Lower leg skin (tissue), 4 donors: ENCODE results near the gene DGKI. TPM values are rescaled to one million over a fixed set of nuclear protein-coding genes. Genes with fewer than 3 reads are reported as not detected.

Experiments
- DNase-seq, 2 donors: peaks; one replicate each; pipeline ENCODE4 v3.0.0-alpha.2; 2019; ENCODE audit warnings: low spot score in 2 of 2
- H3K4me3 ChIP-seq: fragments of 200-600 bp; sonication (generic); 2 replicates; pipeline ENCODE4 v1.5.1; 2017; ENCODE audit warnings: mild to moderate bottlenecking, low read depth; ENCODE audit not compliant: poor library complexity, severe bottlenecking
- POLR2A ChIP-seq, 2 donors: fragments of 450-650 bp; IDR thresholded peaks; one replicate each; pipeline ENCODE4 v1.6.1; 2016 to 2017; ENCODE audit warnings: antibody characterized with exemption in 2 of 2, mild to moderate bottlenecking in 1 of 2, moderate library complexity in 1 of 2
- WGBS, 2 donors: methylation state at CpG; one replicate each; pipeline ENCODE4 v1.1.5; 2018; 5-methylcytosine and 5-hydroxymethylcytosine counted together
- intact Hi-C: fragments of 100-400 bp; cut with DNase I; formaldehyde crosslinking; loops from one replicate; pipeline ENCODE4 v1.15.0; 2023; ENCODE audit warnings: low total_unique reads
- total RNA-seq, 4 donors: library from RNA; depleted of rRNA; stranded (reverse); fragments of >200 nt; gene quantifications; one replicate each; pipeline ENCODE4 v1.1.0, GENCODE V29; 2016
- TF ChIP-seq, protein P1 (sequence below), 3 donors: fragments of 450-650 bp; IDR thresholded peaks; one replicate each; pipeline ENCODE4 v1.5.1; 2016; ENCODE audit warnings: antibody characterized with exemption in 3 of 3, mild to moderate bottlenecking in 3 of 3, moderate library complexity in 2 of 3

The DGKI gene
- total RNA-seq, 4 donors from 2014 or later, result 0.34 to 2.1 (median 1.3) TPM

DNA sequence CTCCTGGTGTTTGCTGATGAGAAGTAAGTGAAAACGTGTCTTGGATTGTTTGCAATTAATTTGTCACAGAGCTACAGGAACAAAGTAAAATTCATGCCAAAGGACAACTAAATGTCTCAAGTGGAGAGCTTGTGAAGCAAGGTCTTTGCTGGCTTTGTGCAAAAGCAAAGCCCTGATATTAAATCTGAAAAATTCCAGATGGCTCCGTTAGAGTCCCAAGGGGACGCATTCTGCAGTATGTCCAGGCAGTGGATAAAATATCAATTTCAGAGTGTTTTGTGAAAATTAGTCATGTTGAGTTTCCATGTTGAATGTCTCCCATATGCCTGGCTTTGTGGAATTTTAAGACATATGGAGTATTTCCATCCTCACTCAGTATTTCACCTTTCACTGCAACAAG, 400.7 kb downstream of the DGKI start:
- H3K4me3 ChIP-seq, result no peak overlapping the region
- WGBS, 2 donors, result 56 to 64% methylated on average over 3 of the region's 3 CpGs
- TF ChIP-seq, protein P1, sequence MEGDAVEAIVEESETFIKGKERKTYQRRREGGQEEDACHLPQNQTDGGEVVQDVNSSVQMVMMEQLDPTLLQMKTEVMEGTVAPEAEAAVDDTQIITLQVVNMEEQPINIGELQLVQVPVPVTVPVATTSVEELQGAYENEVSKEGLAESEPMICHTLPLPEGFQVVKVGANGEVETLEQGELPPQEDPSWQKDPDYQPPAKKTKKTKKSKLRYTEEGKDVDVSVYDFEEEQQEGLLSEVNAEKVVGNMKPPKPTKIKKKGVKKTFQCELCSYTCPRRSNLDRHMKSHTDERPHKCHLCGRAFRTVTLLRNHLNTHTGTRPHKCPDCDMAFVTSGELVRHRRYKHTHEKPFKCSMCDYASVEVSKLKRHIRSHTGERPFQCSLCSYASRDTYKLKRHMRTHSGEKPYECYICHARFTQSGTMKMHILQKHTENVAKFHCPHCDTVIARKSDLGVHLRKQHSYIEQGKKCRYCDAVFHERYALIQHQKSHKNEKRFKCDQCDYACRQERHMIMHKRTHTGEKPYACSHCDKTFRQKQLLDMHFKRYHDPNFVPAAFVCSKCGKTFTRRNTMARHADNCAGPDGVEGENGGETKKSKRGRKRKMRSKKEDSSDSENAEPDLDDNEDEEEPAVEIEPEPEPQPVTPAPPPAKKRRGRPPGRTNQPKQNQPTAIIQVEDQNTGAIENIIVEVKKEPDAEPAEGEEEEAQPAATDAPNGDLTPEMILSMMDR (IDR thresholded peaks at IDR 0.05), result no peak
- TF ChIP-seq POLR2A (IDR thresholded peaks at IDR 0.05), result no peak
- DNase-seq, result no peak
- intact Hi-C loops, result no loop called here

DNA sequence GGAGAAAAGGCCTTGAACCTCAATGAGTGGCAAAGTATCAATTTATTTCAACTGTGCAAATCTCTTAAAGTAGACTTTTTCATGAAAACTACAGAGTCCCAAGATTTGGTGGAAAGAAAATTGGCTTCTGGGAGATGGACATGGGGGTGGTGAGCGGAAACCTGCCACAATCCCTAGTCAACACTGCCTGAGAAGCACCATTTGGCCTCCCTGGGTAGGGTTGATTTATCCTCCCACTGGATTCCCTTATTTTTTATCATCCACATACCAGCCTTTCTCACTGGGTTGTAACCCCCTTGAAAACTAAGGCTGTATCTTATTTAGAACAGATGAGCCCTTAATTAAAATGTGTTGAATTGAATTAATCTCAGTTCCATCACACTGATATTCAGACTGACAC, 401.5 kb downstream of the DGKI start:
- WGBS, 2 donors, result 71 to 81% methylated on average over 1 of the region's 1 CpG
- TF ChIP-seq POLR2A (IDR thresholded peaks at IDR 0.05), result no peak
- TF ChIP-seq, protein P1 (IDR thresholded peaks at IDR 0.05), result no peak
- H3K4me3 ChIP-seq, result no peak overlapping the region
- intact Hi-C loops, result no loop called here
- no peak for DNase-seq

DNA sequence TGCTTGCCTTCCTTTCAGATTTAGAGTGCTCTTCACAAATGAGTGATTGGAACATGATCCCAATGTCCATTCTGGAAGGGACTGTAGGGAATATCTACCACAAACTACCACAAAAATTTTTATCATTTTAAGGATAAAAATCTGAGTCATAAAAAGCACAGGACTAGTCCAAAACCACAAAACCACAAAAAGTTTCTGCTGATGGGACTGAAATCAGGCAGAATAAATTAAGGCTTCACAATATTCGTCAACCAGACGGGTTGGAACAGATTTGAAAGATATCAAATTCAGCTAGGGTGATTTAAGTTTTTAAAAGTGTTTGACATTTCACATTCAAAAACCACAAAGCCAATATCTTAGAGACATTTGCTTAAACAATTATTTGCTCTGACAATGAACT, 403.2 kb downstream of the DGKI start:
- WGBS, 2 donors, result 26 to 32% methylated on average over 2 of the region's 2 CpGs
- intact Hi-C loops, result no loop called here
- no peak overlapping the region for H3K4me3 ChIP-seq
- no peak for DNase-seq
- TF ChIP-seq, protein P1 (IDR thresholded peaks at IDR 0.05), result no peak
- no peak for TF ChIP-seq POLR2A (IDR thresholded peaks at IDR 0.05)

DNA sequence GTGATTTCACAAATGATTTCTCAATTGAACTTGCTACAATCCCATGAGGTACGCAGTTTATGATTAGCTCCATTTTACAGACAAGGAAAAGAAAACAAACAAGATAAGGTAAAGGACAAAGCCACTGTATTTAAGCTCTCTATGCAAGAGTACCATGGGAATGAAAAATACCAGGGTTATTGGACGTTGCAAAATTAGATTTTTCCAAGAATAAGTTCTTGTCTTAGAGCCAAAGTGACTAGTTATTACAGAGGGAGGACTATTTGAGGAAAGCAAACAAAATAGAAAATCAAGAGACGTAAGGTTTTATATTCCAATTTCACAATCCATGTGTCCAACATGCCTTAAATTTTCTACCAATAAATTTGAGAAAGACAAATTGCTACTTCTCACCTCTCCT, 405.3 kb downstream of the DGKI start:
- 63 to 71% methylated on average over 3 of the region's 3 CpGs for WGBS, 2 donors
- TF ChIP-seq POLR2A (IDR thresholded peaks at IDR 0.05), result no peak
- TF ChIP-seq, protein P1 (IDR thresholded peaks at IDR 0.05), result no peak
- no peak overlapping the region for H3K4me3 ChIP-seq
- DNase-seq, result no peak
- intact Hi-C loops, result no loop called here

DNA sequence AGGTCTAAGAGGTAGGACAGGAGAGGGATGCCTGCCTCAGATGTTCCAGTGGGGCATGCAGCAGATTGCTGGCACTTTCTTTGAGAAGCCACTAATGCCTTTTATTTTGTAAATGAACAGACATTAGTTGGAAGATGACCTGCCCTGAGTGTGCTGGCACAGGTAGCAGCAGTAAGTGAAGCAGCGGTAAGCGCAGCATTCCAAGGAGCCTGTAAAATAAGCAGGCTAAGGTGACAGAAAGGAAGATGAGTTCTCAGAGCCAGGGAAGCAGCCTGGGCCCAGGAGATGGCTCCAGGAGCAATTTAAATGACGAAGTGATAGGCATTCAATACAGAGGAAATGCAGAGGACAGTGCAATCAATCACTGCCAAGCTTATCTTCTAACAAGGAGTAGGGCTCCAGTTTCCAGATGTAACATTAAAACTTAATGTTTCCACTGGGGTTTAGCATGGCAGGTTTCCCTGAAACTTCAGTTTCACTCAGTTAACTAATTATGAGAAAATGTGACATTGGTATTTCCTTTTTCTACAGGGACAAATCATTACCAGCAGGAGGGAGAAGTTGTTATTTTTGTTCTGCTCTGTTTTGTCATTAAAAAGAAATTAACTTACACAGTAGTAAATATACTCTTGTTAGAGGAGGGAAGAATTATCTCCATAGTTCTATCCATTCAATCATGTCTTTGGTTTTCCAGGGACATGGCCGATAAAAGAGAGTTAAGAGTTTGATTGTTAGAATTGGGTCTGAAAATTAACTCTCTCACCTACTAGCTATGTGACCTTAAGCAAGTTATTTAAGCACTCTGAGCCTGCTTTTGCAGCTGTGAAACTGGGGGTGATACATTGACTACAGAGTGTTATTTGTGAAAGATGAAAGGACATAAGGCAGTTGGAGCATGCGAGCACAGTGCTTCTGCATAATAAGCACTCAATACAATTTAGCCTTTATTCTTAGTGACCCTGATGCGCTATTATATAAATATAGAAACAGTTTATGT, 406.6 kb downstream of the DGKI start:
- WGBS, 2 donors, result 57 to 60% methylated on average over 6 of the region's 6 CpGs
- no peak for DNase-seq
- no peak overlapping the region for H3K4me3 ChIP-seq
- intact Hi-C loops, result no loop called here
- TF ChIP-seq, protein P1 (IDR thresholded peaks at IDR 0.05), result no peak
- no peak for TF ChIP-seq POLR2A (IDR thresholded peaks at IDR 0.05)
